ENCODE data around the gene NCOA5.

DNA sequence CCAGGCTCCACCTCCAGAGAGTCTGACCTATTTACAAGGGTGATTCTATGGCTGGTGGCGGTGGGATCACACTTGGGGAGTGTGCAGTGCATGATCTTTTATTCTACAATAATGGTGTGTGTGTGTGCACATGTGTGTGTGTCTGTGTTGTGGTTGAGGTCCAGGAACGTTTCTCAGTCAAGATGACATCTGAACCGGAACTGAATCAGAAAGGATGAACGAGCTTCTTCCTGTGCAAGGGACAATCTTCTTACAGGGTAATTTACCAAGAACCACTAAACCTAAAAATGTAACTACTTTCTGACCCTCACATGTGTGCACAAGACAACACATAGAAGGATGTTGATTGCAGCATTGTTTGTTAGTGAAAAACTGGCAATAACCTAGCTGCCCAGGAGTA is 72.5 kb downstream of the NCOA5 start:
- TF ChIP-seq ZNF274 (IDR thresholded peaks at IDR 0.05; ENCODE audit: low read depth, low read length) (no peak), YY1 (IDR thresholded peaks at IDR 0.05; ENCODE audit: insufficient read depth, insufficient read length) (no peak)

Data from NT2/D1 (cell line).